ENCODE data around the gene NTM.

Gene NTM

GRCh38 chr11:131888230-131888855 is 517.9 kb downstream of the NTM start:
- H3K27ac Mint-ChIP-seq = no peak overlapping the region
- peaks cover 4% of the 10 kb centered on the region for H3K9me3 Mint-ChIP-seq
- H3K36me3 Mint-ChIP-seq (ENCODE audit: low read depth) = no peaks in the 10 kb centered on the region
- no peaks in the 10 kb centered on the region for H3K4me1 Mint-ChIP-seq (ENCODE audit: low read depth)
- no peaks in the 10 kb centered on the region for H3K27me3 Mint-ChIP-seq
- no peak overlapping the region for H3K4me3 Mint-ChIP-seq

DNA sequence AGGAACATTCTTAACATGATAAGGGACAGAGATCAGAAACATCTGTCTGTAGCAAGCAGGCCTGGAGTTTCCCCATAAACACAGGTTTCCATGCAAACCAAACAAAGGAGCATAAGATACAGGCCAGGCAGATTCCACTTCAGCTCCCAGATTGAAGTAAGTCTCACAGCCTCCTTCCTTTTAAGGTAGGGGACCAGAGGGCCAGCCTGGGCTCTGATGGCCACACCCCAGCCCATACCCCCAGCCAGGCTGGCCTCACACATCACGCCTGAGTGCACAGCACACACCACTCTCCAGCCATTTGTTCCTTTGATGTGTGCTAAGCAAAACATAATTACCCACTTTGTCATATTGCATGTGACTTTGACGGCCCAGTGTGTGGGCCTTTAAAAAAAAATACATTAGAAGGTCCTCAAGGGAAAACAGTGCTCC is 518.7 kb downstream of the NTM start:
- Mint-ChIP-seq H3K4me1 (ENCODE audit: low read depth) (no peaks in the 10 kb centered on the region), H3K36me3 (ENCODE audit: low read depth) (no peaks in the 10 kb centered on the region)

GRCh38 chr11:131889760-131890581 is 519.6 kb downstream of the NTM start:
- H3K4me3 Mint-ChIP-seq = no peak overlapping the region
- no peak overlapping the region for H3K27ac Mint-ChIP-seq
- peaks cover 4% of the 10 kb centered on the region for H3K9me3 Mint-ChIP-seq
- no peaks in the 10 kb centered on the region for H3K36me3 Mint-ChIP-seq (ENCODE audit: low read depth)
- no peaks in the 10 kb centered on the region for H3K4me1 Mint-ChIP-seq (ENCODE audit: low read depth)
- H3K27me3 Mint-ChIP-seq = no peaks in the 10 kb centered on the region

More for the DNA sequence above, 518.7 kb downstream of the NTM start:
- Mint-ChIP-seq H3K27ac (no peak overlapping the region), H3K4me3 (no peak overlapping the region), H3K27me3 (no peaks in the 10 kb centered on the region), H3K9me3 (peaks cover 4% of the 10 kb centered on the region)

DNA sequence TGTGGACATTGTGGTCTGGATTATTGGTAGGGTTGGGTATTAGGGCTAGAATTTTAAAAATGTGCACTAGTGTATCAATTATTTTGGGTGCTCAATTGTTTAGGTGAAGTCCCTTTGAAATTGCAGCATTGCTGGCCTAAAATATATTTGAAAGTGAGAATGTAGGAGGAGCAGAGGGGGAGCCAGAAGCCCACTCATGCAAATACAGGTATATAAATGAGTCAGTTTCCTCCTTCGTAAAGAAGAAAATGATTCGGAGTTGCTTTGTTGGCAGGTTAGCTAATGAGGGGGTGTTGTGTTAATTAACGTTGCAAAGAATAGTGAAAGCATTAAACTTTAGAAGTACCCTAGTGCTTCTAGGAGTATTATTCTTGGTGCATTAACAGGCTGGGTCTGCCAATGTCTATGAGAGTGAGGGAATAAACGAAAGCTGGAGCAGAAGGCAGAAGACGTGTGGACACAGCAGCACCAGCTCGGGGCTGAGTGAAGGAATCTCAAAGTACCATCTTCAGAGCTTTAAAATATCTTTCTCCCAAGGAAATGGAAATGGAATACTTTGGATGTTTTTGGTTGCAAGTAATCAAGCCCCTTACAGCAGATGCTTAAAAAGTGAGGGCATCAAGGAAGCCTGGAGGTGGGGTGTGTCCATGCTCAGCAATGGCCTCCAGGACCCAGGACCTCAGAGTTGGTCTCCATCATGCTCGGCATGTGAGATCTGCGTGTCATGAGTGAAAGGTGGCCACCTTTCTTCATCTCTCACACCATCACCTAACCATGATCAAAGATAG is 522.9 kb downstream of the NTM start:
- H3K4me3 Mint-ChIP-seq = no peak overlapping the region
- H3K27ac Mint-ChIP-seq = no peak overlapping the region
- no peaks in the 10 kb centered on the region for H3K27me3 Mint-ChIP-seq
- no peaks in the 10 kb centered on the region for H3K36me3 Mint-ChIP-seq (ENCODE audit: low read depth)
- no peaks in the 10 kb centered on the region for H3K9me3 Mint-ChIP-seq
- H3K4me1 Mint-ChIP-seq (ENCODE audit: low read depth) = no peaks in the 10 kb centered on the region

GRCh38 chr11:131893988-131894387 is 523.6 kb downstream of the NTM start:
- H3K4me3 Mint-ChIP-seq = no peak overlapping the region
- H3K27ac Mint-ChIP-seq = no peak overlapping the region
- peaks cover 2% of the 10 kb centered on the region for H3K27me3 Mint-ChIP-seq
- no peaks in the 10 kb centered on the region for H3K4me1 Mint-ChIP-seq (ENCODE audit: low read depth)
- no peaks in the 10 kb centered on the region for H3K36me3 Mint-ChIP-seq (ENCODE audit: low read depth)
- H3K9me3 Mint-ChIP-seq = no peaks in the 10 kb centered on the region

- H3K27me3 Mint-ChIP-seq = peaks cover 3% of the 10 kb centered on the region
- H3K4me1 Mint-ChIP-seq (ENCODE audit: low read depth) = no peaks in the 10 kb centered on the region
- H3K27ac Mint-ChIP-seq = no peak overlapping the region
- no peaks in the 10 kb centered on the region for H3K9me3 Mint-ChIP-seq
- no peak overlapping the region for H3K4me3 Mint-ChIP-seq
- H3K36me3 Mint-ChIP-seq (ENCODE audit: low read depth) = no peaks in the 10 kb centered on the region
Measured at GRCh38 chr11:131894615-131895544, 524.5 kb downstream of the NTM start.

- H3K27ac Mint-ChIP-seq = no peak overlapping the region
- H3K36me3 Mint-ChIP-seq (ENCODE audit: low read depth) = no peaks in the 10 kb centered on the region
- H3K4me1 Mint-ChIP-seq (ENCODE audit: low read depth) = no peaks in the 10 kb centered on the region
- no peak overlapping the region for H3K4me3 Mint-ChIP-seq
- peaks cover 3% of the 10 kb centered on the region for H3K27me3 Mint-ChIP-seq
- H3K9me3 Mint-ChIP-seq = no peaks in the 10 kb centered on the region
Measured at GRCh38 chr11:131895865-131896264, 525.5 kb downstream of the NTM start.

DNA sequence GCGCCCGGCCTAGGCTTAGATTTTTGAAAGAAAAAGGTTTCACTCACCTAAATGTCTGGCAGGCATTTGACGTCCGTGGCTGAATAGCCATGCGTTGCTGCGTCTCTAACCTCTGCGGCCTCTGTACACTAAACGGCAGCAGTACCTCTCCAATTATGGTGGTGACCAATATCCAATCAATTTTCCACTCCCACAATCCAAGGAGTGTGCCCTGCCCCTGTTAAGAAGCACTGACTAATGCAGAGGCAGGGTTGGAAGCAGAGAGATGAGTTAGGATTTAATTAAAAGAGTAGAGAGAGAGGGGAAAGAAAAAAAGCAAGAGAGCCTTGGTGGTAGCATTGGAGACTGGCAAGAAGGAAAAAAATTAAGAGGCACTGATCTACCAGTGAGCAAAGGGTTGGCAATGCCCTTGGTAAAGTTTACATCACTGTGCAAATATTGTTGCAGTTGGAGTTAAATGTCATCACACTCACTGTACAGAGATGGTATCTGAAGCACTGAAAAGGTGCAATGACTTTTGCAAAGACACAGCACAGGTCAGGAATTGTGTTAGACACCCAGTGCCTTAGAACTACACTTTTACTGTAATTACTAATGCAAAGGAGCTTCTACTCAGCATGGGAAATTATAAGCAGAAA is 526.7 kb downstream of the NTM start:
- no peaks in the 10 kb centered on the region for H3K4me1 Mint-ChIP-seq (ENCODE audit: low read depth)
- H3K36me3 Mint-ChIP-seq (ENCODE audit: low read depth) = no peaks in the 10 kb centered on the region
- H3K27ac Mint-ChIP-seq = no peak overlapping the region
- peaks cover 3% of the 10 kb centered on the region for H3K27me3 Mint-ChIP-seq
- H3K4me3 Mint-ChIP-seq = no peak overlapping the region
- H3K9me3 Mint-ChIP-seq = no peaks in the 10 kb centered on the region

DNA sequence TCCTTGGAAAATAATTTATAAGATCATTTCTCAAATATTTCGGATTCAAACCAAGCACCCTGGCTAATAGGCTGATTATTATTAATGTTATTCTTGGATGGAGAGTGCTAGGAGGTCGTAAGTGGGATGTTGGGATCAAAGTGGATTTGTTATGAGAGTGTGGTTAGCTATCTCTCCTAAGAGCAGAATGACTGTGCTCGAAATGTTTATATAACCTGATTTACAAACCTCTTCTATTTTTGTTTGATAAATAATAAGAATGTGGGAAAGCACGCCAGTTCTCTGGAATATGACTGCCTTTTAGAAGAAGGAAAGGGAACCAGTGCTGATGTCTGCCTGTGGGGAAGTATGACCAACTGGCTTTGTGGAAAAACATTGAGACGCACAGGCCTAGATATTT is 527.5 kb downstream of the NTM start:
- Mint-ChIP-seq H3K27ac (no peak overlapping the region), H3K4me3 (no peak overlapping the region), H3K9me3 (no peaks in the 10 kb centered on the region), H3K27me3 (peaks cover 3% of the 10 kb centered on the region), H3K4me1 (ENCODE audit: low read depth) (no peaks in the 10 kb centered on the region), H3K36me3 (ENCODE audit: low read depth) (no peaks in the 10 kb centered on the region)

- no peak overlapping the region for H3K4me3 Mint-ChIP-seq
- no peak overlapping the region for H3K27ac Mint-ChIP-seq
- H3K36me3 Mint-ChIP-seq (ENCODE audit: low read depth) = no peaks in the 10 kb centered on the region
- H3K27me3 Mint-ChIP-seq = peaks cover 3% of the 10 kb centered on the region
- no peaks in the 10 kb centered on the region for H3K4me1 Mint-ChIP-seq (ENCODE audit: low read depth)
- H3K9me3 Mint-ChIP-seq = no peaks in the 10 kb centered on the region
Measured at GRCh38 chr11:131898949-131899348, 528.5 kb downstream of the NTM start.

DNA sequence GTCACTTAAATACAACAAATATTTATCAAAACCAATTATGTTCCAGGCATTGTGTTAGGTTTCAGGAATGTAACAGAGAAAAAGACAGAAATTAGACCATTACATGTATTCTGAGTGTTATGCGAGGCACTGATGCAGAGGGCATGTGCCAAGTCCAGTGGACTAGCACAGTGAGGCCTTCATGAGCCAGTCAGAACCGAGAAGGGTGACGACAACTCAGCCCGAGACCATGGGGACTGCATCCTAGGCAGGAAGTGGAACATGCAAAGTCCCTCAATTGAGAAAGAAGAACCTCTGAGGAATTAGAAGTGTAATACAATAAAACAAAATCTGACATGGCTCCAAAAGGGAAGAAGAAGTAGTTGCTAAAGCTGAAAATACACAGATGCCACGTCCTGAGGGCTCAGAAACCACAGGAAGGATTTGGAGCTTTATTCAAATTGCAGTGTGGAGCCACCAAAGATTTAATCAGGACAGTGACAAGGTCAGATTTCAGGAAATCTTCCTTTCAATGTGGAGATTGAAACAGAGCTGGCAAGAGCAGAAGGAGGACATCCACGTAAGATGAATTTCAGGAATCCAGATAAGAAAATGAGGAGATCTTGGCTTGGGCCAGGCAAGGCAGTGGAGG is 529.6 kb downstream of the NTM start:
- Mint-ChIP-seq H3K36me3 (ENCODE audit: low read depth) (no peaks in the 10 kb centered on the region), H3K27ac (no peak overlapping the region), H3K9me3 (no peaks in the 10 kb centered on the region), H3K27me3 (peaks cover 3% of the 10 kb centered on the region), H3K4me3 (no peak overlapping the region), H3K4me1 (ENCODE audit: low read depth) (no peaks in the 10 kb centered on the region)

DNA sequence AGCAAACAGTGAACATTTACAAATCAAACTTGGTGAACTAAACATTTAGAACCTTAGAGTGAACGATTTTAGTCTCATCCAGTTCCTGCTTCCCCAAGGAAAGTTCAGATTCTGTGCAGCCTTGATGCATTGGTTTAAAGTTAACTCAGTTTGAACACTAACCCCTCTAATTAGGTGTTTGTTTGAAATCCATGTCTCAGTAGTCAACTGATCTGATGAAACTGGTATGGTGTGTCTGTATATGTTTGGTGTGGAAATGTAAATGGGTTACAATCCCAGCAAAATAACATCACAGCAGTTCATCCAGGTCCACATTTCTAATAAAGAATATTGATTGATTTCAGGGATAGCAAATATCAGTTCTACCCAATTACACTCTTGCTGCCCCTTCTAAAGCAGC is 532.0 kb downstream of the NTM start:
- Mint-ChIP-seq H3K27me3 (peaks cover 16% of the 10 kb centered on the region), H3K4me1 (ENCODE audit: low read depth) (no peaks in the 10 kb centered on the region), H3K4me3 (no peak overlapping the region), H3K36me3 (ENCODE audit: low read depth) (no peaks in the 10 kb centered on the region), H3K27ac (no peak overlapping the region), H3K9me3 (peaks cover 8% of the 10 kb centered on the region)

GRCh38 chr11:131903074-131903473 is 532.7 kb downstream of the NTM start:
- Mint-ChIP-seq H3K36me3 (ENCODE audit: low read depth) (no peaks in the 10 kb centered on the region), H3K27ac (no peak overlapping the region), H3K27me3 (peaks cover 18% of the 10 kb centered on the region), H3K4me1 (ENCODE audit: low read depth) (no peaks in the 10 kb centered on the region), H3K9me3 (peaks cover 8% of the 10 kb centered on the region), H3K4me3 (no peak overlapping the region)

- Mint-ChIP-seq H3K27ac (no peak overlapping the region), H3K4me3 (no peak overlapping the region), H3K27me3 (peaks cover 30% of the 10 kb centered on the region), H3K36me3 (ENCODE audit: low read depth) (no peaks in the 10 kb centered on the region), H3K9me3 (peaks cover 8% of the 10 kb centered on the region), H3K4me1 (ENCODE audit: low read depth) (no peaks in the 10 kb centered on the region)
Measured at GRCh38 chr11:131904756-131905155, 534.3 kb downstream of the NTM start.
